MCF 10A (cell line): ENCODE measurements around the gene CXCL12. TPM values are rescaled to one million over a fixed set of nuclear protein-coding genes. Genes with fewer than 3 reads are reported as not detected.

Source experiments
- BruUV-seq: library from RNA; stranded (reverse); fragments of 400-500 nt; replicated peaks from 2 replicates; lab custom pipeline; 2021; lab: Mats Ljungman, UMichigan
- CTCF ChIA-PET: fragments of 300-600 bp; sonication (Branson Sonifier 250); formaldehyde crosslinking; extraction: SDS; loops from one replicate; lab custom pipeline; 2021; ENCODE audit warnings: antibody characterized with exemption, inconsistent platforms; lab: Yijun Ruan, JAX
- POLR2A ChIA-PET: fragments of 300-600, 350-650 bp; sonication (Branson Sonifier 250); formaldehyde crosslinking; extraction: SDS; loops from one replicate; lab custom pipeline; 2020; ENCODE audit warnings: antibody characterized with exemption, inconsistent platforms; lab: Yijun Ruan, JAX
- DNase-seq: peaks from one replicate; pipeline ENCODE4 v3.0.0-alpha.2; 2018; ENCODE audit not compliant: unreplicated experiment
- H3K27ac Mint-ChIP-seq: one replicate; pipeline ENCODE4 v1.8.0; 2022; ENCODE audit warnings: mild to moderate bottlenecking, low read depth, mixed read lengths; ENCODE audit not compliant: unreplicated experiment
- H3K27me3 Mint-ChIP-seq: one replicate; pipeline ENCODE4 v1.8.0; 2022; ENCODE audit warnings: mixed read lengths; ENCODE audit not compliant: insufficient read depth, unreplicated experiment
- H3K36me3 Mint-ChIP-seq: one replicate; pipeline ENCODE4 v1.8.0; 2022; ENCODE audit warnings: mild to moderate bottlenecking, moderate library complexity, mixed read lengths; ENCODE audit not compliant: insufficient read depth, unreplicated experiment
- H3K4me1 Mint-ChIP-seq: one replicate; pipeline ENCODE4 v1.8.0; 2022; ENCODE audit warnings: mixed read lengths; ENCODE audit not compliant: insufficient read depth, unreplicated experiment
- H3K4me3 Mint-ChIP-seq: one replicate; pipeline ENCODE4 v1.8.0; 2022; ENCODE audit warnings: mild to moderate bottlenecking, moderate library complexity, mixed read lengths; ENCODE audit not compliant: unreplicated experiment
- H3K9me3 Mint-ChIP-seq: one replicate; pipeline ENCODE4 v1.8.0; 2022; ENCODE audit warnings: mixed read lengths; ENCODE audit not compliant: unreplicated experiment
- intact Hi-C: fragments of 100-400 bp; cut with micrococcal nuclease; formaldehyde crosslinking; loops from 2 replicates; pipeline ENCODE4 v1.14.1; 2022
- total RNA-seq: library from RNA; stranded (reverse); gene quantifications from 2 replicates; pipeline ENCODE4 v1.2.3, GENCODE V29; 2022
- TF ChIP-seq, protein P1 (sequence below): fragments of 200-600 bp; IDR thresholded peaks from one replicate; pipeline ENCODE4 v1.8.0; 2022; ENCODE audit warnings: antibody characterized with exemption, mild to moderate bottlenecking; ENCODE audit not compliant: unreplicated experiment

Gene CXCL12
- total RNA-seq, 1 experiment from 2014 or later: not detected

- no peak overlapping the region for H3K4me3 Mint-ChIP-seq
- ChIA-PET POLR2A (no interaction called here), CTCF (no interaction called here)
- H3K36me3 Mint-ChIP-seq: no peaks in the 10 kb centered on the region
- BruUV-seq: no TSS peak
- H3K27me3 Mint-ChIP-seq: peaks cover 53% of the 10 kb centered on the region
- DNase-seq: no peak
- no peaks in the 10 kb centered on the region for H3K4me1 Mint-ChIP-seq
- no peak overlapping the region for H3K27ac Mint-ChIP-seq
- H3K9me3 Mint-ChIP-seq: no peaks in the 10 kb centered on the region
- TF ChIP-seq, protein P1, sequence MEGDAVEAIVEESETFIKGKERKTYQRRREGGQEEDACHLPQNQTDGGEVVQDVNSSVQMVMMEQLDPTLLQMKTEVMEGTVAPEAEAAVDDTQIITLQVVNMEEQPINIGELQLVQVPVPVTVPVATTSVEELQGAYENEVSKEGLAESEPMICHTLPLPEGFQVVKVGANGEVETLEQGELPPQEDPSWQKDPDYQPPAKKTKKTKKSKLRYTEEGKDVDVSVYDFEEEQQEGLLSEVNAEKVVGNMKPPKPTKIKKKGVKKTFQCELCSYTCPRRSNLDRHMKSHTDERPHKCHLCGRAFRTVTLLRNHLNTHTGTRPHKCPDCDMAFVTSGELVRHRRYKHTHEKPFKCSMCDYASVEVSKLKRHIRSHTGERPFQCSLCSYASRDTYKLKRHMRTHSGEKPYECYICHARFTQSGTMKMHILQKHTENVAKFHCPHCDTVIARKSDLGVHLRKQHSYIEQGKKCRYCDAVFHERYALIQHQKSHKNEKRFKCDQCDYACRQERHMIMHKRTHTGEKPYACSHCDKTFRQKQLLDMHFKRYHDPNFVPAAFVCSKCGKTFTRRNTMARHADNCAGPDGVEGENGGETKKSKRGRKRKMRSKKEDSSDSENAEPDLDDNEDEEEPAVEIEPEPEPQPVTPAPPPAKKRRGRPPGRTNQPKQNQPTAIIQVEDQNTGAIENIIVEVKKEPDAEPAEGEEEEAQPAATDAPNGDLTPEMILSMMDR: no peak
- intact Hi-C loops: no loop called here
Measured at GRCh38 chr10:44344727-44345126, 40.2 kb downstream of the CXCL12 start.

- H3K9me3 Mint-ChIP-seq: no peaks in the 10 kb centered on the region
- H3K4me3 Mint-ChIP-seq: no peak overlapping the region
- intact Hi-C loops: no loop called here
- no TSS peak for BruUV-seq
- ChIA-PET POLR2A (no interaction called here), CTCF (interaction anchor here (0.6 to 0.7 kb wide), 2 partner anchors 404 to 609 kb away, joined by 3 read pairs; no protein-coding TSS in a partner anchor)
- H3K36me3 Mint-ChIP-seq: no peaks in the 10 kb centered on the region
- TF ChIP-seq, protein P1: no peak
- H3K27me3 Mint-ChIP-seq: peaks cover 53% of the 10 kb centered on the region
- H3K27ac Mint-ChIP-seq: no peak overlapping the region
- no peak for DNase-seq
- H3K4me1 Mint-ChIP-seq: peaks cover 4% of the 10 kb centered on the region
Measured at GRCh38 chr10:44343843-44344242, 41.1 kb downstream of the CXCL12 start.

GRCh38 chr10:44341886-44342285, 43.0 kb downstream of the CXCL12 start:
- no peak for DNase-seq
- ChIA-PET CTCF (no interaction called here), POLR2A (no interaction called here)
- Mint-ChIP-seq H3K9me3 (no peaks in the 10 kb centered on the region), H3K36me3 (no peaks in the 10 kb centered on the region), H3K4me3 (no peak overlapping the region), H3K27ac (no peak overlapping the region), H3K4me1 (peaks cover 4% of the 10 kb centered on the region), H3K27me3 (peaks cover 50% of the 10 kb centered on the region)
- BruUV-seq: no TSS peak
- TF ChIP-seq, protein P1: no peak
- intact Hi-C loops: no loop called here

DNA sequence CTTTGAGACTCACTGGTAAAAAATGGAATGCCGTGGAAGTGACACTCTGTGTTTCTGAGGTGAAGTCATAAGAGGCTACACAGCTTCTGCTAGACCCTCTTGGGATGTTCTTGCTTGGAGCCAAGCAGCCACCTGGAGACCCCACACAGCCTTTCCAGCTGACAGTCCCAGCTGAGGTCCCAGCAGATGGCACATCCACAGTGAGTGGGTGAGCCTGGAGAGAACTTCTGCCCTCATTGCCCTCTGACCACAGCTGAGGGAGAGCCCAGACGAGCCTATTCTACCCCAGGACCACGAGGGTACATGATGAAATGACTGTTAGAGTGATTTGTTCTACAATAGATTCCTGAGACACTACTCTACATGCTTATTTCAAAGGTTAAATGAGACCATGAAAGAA, 44.3 kb downstream of the CXCL12 start:
- H3K9me3 Mint-ChIP-seq: no peaks in the 10 kb centered on the region
- BruUV-seq: no TSS peak
- TF ChIP-seq, protein P1: no peak
- ChIA-PET POLR2A (interaction anchor here (0.5 kb wide), 1 partner anchor 62 kb away, joined by 3 read pairs; no protein-coding TSS in a partner anchor), CTCF (no interaction called here)
- H3K27ac Mint-ChIP-seq: no peak overlapping the region
- intact Hi-C loops: no loop called here
- H3K4me3 Mint-ChIP-seq: no peak overlapping the region
- DNase-seq: no peak
- H3K4me1 Mint-ChIP-seq: peaks cover 4% of the 10 kb centered on the region
- peaks cover 37% of the 10 kb centered on the region for H3K27me3 Mint-ChIP-seq
- H3K36me3 Mint-ChIP-seq: no peaks in the 10 kb centered on the region
